Measurements from ENCODE around the gene BUD23.

DNA sequence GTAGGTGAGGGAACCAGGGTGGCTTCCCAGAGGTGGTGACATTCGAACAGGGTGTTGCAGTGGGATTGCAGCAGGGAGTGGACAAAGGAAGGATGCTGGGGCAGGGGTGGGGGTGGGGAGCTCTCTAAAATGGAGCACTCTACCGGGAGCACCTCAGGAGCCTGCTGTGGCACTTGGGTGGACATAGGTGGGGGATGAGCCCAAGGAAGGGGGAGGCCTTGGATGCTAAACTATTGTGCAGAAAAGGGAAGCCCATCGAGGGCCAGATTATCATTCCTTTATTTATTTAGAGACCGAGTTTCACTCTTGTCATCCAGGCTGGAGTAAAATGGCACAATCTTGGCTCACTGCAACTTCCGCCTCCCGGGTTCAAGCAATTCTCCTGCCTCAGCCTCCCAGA, 39.4 kb downstream of the BUD23 start:
- TF ChIP-seq, protein P1, sequence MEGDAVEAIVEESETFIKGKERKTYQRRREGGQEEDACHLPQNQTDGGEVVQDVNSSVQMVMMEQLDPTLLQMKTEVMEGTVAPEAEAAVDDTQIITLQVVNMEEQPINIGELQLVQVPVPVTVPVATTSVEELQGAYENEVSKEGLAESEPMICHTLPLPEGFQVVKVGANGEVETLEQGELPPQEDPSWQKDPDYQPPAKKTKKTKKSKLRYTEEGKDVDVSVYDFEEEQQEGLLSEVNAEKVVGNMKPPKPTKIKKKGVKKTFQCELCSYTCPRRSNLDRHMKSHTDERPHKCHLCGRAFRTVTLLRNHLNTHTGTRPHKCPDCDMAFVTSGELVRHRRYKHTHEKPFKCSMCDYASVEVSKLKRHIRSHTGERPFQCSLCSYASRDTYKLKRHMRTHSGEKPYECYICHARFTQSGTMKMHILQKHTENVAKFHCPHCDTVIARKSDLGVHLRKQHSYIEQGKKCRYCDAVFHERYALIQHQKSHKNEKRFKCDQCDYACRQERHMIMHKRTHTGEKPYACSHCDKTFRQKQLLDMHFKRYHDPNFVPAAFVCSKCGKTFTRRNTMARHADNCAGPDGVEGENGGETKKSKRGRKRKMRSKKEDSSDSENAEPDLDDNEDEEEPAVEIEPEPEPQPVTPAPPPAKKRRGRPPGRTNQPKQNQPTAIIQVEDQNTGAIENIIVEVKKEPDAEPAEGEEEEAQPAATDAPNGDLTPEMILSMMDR (IDR thresholded peaks at IDR 0.05): no peak
- TF ChIP-seq EP300 (IDR thresholded peaks at IDR 0.05): no peak
- no peak for TF ChIP-seq POLR2AphosphoS5 (IDR thresholded peaks at IDR 0.05)

Measured in esophagus muscularis mucosa (tissue), 4 donors.